ENCODE data around the gene UBTD2.

DNA sequence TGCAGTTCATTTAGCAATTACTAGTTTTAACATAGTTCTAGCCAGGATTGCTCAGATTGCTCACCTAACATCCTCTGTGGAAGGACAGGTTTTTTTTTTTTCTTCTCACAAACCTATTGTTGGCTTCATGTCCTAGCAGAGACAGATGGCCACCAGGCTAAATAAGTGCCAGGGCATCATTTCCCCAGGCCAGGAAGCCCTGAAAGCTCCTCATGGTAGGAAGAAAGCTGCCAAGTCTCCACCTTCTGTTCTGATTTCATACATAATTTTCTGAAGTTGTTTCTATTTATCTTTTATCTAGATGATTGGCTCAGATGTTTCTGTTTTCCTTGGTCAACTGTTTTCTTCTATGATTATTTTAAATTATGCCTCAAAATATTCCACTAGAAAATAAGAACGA is 58.6 kb downstream of the UBTD2 start:
- TF ChIP-seq, protein P1, sequence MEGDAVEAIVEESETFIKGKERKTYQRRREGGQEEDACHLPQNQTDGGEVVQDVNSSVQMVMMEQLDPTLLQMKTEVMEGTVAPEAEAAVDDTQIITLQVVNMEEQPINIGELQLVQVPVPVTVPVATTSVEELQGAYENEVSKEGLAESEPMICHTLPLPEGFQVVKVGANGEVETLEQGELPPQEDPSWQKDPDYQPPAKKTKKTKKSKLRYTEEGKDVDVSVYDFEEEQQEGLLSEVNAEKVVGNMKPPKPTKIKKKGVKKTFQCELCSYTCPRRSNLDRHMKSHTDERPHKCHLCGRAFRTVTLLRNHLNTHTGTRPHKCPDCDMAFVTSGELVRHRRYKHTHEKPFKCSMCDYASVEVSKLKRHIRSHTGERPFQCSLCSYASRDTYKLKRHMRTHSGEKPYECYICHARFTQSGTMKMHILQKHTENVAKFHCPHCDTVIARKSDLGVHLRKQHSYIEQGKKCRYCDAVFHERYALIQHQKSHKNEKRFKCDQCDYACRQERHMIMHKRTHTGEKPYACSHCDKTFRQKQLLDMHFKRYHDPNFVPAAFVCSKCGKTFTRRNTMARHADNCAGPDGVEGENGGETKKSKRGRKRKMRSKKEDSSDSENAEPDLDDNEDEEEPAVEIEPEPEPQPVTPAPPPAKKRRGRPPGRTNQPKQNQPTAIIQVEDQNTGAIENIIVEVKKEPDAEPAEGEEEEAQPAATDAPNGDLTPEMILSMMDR (conservative IDR thresholded peaks at IDR 0.05; ENCODE audit: low read depth, low read length) = no peak
- no peak for TF ChIP-seq EZH2phosphoT487 (IDR thresholded peaks at IDR 0.05; ENCODE audit: borderline replicate concordance, low read length)

All from PC-3 (cell line).